Endothelial cell of umbilical vein (primary cell): ENCODE data around the gene CCNF. TPM values are rescaled to one million over a fixed set of nuclear protein-coding genes. Genes with fewer than 3 reads are reported as not detected.

ENCODE experiments used
- BruUV-seq: library from RNA; stranded (reverse); fragments of 400-500 nt; replicated peaks from 2 replicates; lab custom pipeline; 2021; lab: Mats Ljungman, UMichigan
- CTCF ChIA-PET: fragments of 300-600, 350-600 bp; sonication (Branson Sonifier 250); formaldehyde crosslinking; loops from one replicate; lab custom pipeline; 2021; ENCODE audit warnings: antibody characterized with exemption, inconsistent platforms; lab: Charles Lee
- POLR2A ChIA-PET: fragments of 300-600, 350-600 bp; sonication (Branson Sonifier 250); formaldehyde crosslinking; loops from one replicate; lab custom pipeline; 2021; ENCODE audit warnings: antibody characterized with exemption, inconsistent platforms; lab: Charles Lee
- DNase-seq: peaks from one replicate; pipeline ENCODE4 v3.0.0-alpha.2; 2011; ENCODE audit warnings: low read depth, low spot score
- FAIRE-seq: peaks from 2 replicates; lab custom pipeline; 2011; peaks lifted over from hg19 to GRCh38; lab: Jason Lieb, UNC
- H2AFZ ChIP-seq: 2 replicates; pipeline ENCODE4 v1.6.0; 2012; ENCODE audit warnings: low read depth, low read length, control low read depth, inconsistent platforms
- H3K27ac ChIP-seq: 2 replicates; pipeline ENCODE4 v1.5.1; 2011; ENCODE audit warnings: low read depth, mild to moderate bottlenecking, control low read depth, low read length, moderate library complexity; ENCODE audit not compliant: insufficient read depth
- H3K27me3 ChIP-seq, 2 experiments: 2 replicates each; pipeline versions ENCODE4 v1.6.0 to v1.6.1; 2011; ENCODE audit warnings: low read length in 2 of 2, mixed read lengths in 1 of 2; ENCODE audit not compliant: control insufficient read depth in 2 of 2, insufficient read depth in 2 of 2
- H3K36me3 ChIP-seq, 2 experiments: 2 replicates in 1 of 2; 3 replicates in 1 of 2; pipeline ENCODE4 v1.5.1; 2011; ENCODE audit warnings: low read length in 2 of 2, mild to moderate bottlenecking in 1 of 2, moderate library complexity in 1 of 2; ENCODE audit not compliant: control insufficient read depth in 2 of 2, insufficient read depth in 2 of 2; ENCODE audit errors: extremely low read depth in 1 of 2
- H3K4me1 ChIP-seq: 3 replicates; pipeline ENCODE4 v1.5.1; 2011; ENCODE audit warnings: mild to moderate bottlenecking, low read length; ENCODE audit not compliant: control insufficient read depth, insufficient read depth; ENCODE audit errors: extremely low read depth
- H3K4me2 ChIP-seq: 2 replicates; pipeline ENCODE4 v1.6.1; 2011; ENCODE audit warnings: low read length, control low read depth, mixed read lengths; ENCODE audit not compliant: insufficient read depth
- H3K4me3 ChIP-seq, 3 experiments: fragments of 200-600 bp in 1 of 3; sonication (generic), shearing (Covaris generic) in 1 of 3; replicated peaks in 1 of 3; 2 replicates each; pipeline ENCODE4 v1.5.1; 2011 to 2016; ENCODE audit warnings: control low read depth in 3 of 3, low read length in 3 of 3, mild to moderate bottlenecking in 2 of 3, inconsistent platforms in 1 of 3, low read depth in 1 of 3, moderate library complexity in 1 of 3; ENCODE audit not compliant: insufficient read depth in 1 of 3
- H3K79me2 ChIP-seq: 2 replicates; pipeline ENCODE4 v1.6.0; 2012; ENCODE audit warnings: low read length, inconsistent platforms; ENCODE audit not compliant: control insufficient read depth, insufficient read depth
- H3K9ac ChIP-seq: replicated peaks from 2 replicates; pipeline ENCODE3; 2011; ENCODE audit warnings: low read length, control low read depth; ENCODE audit not compliant: insufficient read depth; ENCODE audit errors: extremely low read depth
- H3K9me1 ChIP-seq: replicated peaks from 3 replicates; pipeline ENCODE4 v1.6.0; 2011; ENCODE audit warnings: mild to moderate bottlenecking, low read length; ENCODE audit not compliant: control insufficient read depth, insufficient read depth; ENCODE audit errors: extremely low read depth
- H3K9me3 ChIP-seq: replicated peaks from 2 replicates; pipeline ENCODE4 v1.5.1; 2012; ENCODE audit warnings: low read length, inconsistent platforms; ENCODE audit not compliant: control insufficient read depth, insufficient read depth
- H4K20me1 ChIP-seq: replicated peaks from 2 replicates; pipeline ENCODE3; 2011; ENCODE audit warnings: mild to moderate bottlenecking, low read length; ENCODE audit not compliant: control insufficient read depth, insufficient read depth; ENCODE audit errors: extremely low read depth
- EZH2 ChIP-seq: IDR thresholded peaks from 2 replicates; pipeline ENCODE4 v1.6.1; 2012; ENCODE audit warnings: borderline replicate concordance, low read depth, mild to moderate bottlenecking, moderate library complexity, low read length, inconsistent platforms; ENCODE audit not compliant: severe bottlenecking
- FOS ChIP-seq: IDR thresholded peaks from 2 replicates; pipeline ENCODE4 v1.6.1; 2011; ENCODE audit warnings: mild to moderate bottlenecking, low read length, moderate library complexity, borderline replicate concordance; ENCODE audit not compliant: insufficient read depth
- GATA2 ChIP-seq: IDR thresholded peaks from 2 replicates; pipeline ENCODE4 v1.7.0; 2011; ENCODE audit warnings: low read depth, mild to moderate bottlenecking, moderate library complexity, mixed read lengths, low read length; ENCODE audit not compliant: insufficient read length, insufficient read depth
- JUN ChIP-seq: IDR thresholded peaks from 2 replicates; pipeline ENCODE4 v1.6.1; 2011; ENCODE audit warnings: borderline replicate concordance, low read depth; ENCODE audit not compliant: insufficient read length, insufficient read depth
- MYC ChIP-seq: IDR thresholded peaks from one replicate; pipeline ENCODE4 v1.6.1; 2011; ENCODE audit warnings: mild to moderate bottlenecking, low read depth, low read length
- POLR2A ChIP-seq: IDR thresholded peaks from 2 replicates; pipeline ENCODE4 v1.6.1; 2012; ENCODE audit warnings: low read depth, mild to moderate bottlenecking, control low read depth, low read length
- POLR2AphosphoS5 ChIP-seq: IDR thresholded peaks from 2 replicates; pipeline ENCODE4 v1.6.1; 2012; ENCODE audit warnings: low read depth, mild to moderate bottlenecking, control low read depth, low read length, moderate library complexity; ENCODE audit not compliant: insufficient read depth
- dilution Hi-C: fragments of 300-500 bp; cut with MboI; formaldehyde crosslinking; loops from one replicate; pipeline ENCODE4 v1.15.0; 2019; ENCODE audit warnings: low sequenced_read_pairs; ENCODE audit not compliant: extremely low pct_ligation_motif_present
- intact Hi-C: fragments of 100-400 bp; cut with micrococcal nuclease; formaldehyde crosslinking; loops from one replicate; pipeline ENCODE4 v1.10.0; 2022
- polyA plus RNA-seq, 4 experiments: library from polyadenylated mRNA; depleted of rRNA in 3 of 4; stranded (reverse) in 3 of 4; unstranded in 1 of 4; fragments of >200 nt; gene quantifications; 2 replicates each; pipeline versions ENCODE4 v1.2.1 to v1.2.3, GENCODE V29; 2011 to 2012; ENCODE audit warnings: missing spikeins in 1 of 4
- total RNA-seq: library from RNA; stranded (reverse); gene quantifications from 2 replicates; pipeline ENCODE4 v1.2.3, GENCODE V29; 2021
- TF ChIP-seq, protein P1 (sequence below): IDR thresholded peaks from 2 replicates; pipeline ENCODE4 v1.6.1; 2011; ENCODE audit not compliant: insufficient read depth, insufficient read length
- TF ChIP-seq, protein P2 (sequence below), 2 donors: IDR thresholded peaks; 1 replicate in 1 of 2; 2 replicates in 1 of 2; pipeline ENCODE4 v1.5.1; 2011; ENCODE audit warnings: low read length in 2 of 2, mild to moderate bottlenecking in 2 of 2, moderate library complexity in 2 of 2, control low read depth in 1 of 2, inconsistent platforms in 1 of 2, low read depth in 1 of 2; ENCODE audit not compliant: insufficient read depth in 1 of 2; ENCODE audit errors: extremely low read depth in 1 of 2

The CCNF gene
- total and polyA plus RNA-seq, 2 donors (not counting 3 experiments of a cell fraction or from before 2014, with no cell fraction given): 13.9 to 48.9 TPM

DNA sequence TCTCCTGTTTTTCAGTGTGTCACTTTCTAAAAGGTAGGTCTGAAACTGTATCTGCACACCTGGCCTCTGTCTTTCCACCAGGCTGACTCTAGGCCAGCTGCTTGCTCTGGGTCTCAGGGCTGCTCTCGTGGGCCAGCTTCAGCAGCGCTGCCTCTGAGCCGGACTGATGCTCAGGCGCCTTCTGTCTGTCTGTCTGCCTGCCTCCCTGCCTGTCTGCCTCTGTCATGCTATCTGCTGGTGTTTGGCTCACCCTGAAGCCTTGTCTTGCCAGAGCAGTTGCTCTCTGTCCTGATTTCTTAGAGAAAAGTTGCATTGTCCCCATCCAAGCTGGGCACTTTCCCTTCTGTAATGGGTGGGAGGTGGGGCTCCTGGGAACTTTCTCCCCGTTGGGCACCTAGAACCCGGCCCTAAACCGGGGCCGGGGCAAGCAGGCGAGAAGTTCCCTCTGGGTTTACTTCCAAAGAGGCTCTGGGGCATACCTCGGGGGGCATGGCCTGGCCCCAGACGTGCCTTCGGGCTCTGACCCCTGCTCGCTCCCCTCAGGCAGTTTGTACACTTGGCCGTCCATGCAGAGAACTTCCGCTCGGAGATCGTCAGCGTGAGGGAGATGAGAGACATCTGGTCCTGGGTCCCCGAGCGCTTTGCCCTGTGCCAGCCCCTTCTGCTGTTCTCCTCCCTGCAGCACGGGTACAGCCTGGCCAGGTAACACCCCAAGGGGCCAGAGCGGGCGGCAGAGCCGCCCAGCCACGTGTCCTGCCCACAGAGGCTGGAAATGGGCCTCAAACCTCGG is 68.6 kb downstream of the CCNF start:
- Histone ChIP-seq H2AFZ (no peak overlapping the region), H3K27ac (no peak overlapping the region), H3K36me3 (peaks cover 0 to 16% of the 10 kb centered on the region in 2 experiments), H3K9me3 (no peaks in the 10 kb centered on the region), H3K4me1 (no peaks in the 10 kb centered on the region), H4K20me1 (no peaks in the 10 kb centered on the region), H3K4me3 (no peak overlapping the region), H3K27me3 (no peaks in the 10 kb centered on the region), H3K9ac (no peak overlapping the region), H3K4me2 (no peak overlapping the region), H3K79me2 (no peaks in the 10 kb centered on the region), H3K9me1 (no peaks in the 10 kb centered on the region)
- FAIRE-seq: no peak
- ChIA-PET POLR2A (no interaction called here), CTCF (no interaction called here)
- dilution Hi-C loops (no loop called here), intact Hi-C loops (no loop called here)
- TF ChIP-seq FOS (no peak), EZH2 (no peak), MYC (no peak), POLR2AphosphoS5 (no peak), JUN (no peak), POLR2A (no peak), GATA2 (no peak)
- TF ChIP-seq, protein P1, sequence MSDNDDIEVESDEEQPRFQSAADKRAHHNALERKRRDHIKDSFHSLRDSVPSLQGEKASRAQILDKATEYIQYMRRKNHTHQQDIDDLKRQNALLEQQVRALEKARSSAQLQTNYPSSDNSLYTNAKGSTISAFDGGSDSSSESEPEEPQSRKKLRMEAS: no peak
- TF ChIP-seq, protein P2, sequence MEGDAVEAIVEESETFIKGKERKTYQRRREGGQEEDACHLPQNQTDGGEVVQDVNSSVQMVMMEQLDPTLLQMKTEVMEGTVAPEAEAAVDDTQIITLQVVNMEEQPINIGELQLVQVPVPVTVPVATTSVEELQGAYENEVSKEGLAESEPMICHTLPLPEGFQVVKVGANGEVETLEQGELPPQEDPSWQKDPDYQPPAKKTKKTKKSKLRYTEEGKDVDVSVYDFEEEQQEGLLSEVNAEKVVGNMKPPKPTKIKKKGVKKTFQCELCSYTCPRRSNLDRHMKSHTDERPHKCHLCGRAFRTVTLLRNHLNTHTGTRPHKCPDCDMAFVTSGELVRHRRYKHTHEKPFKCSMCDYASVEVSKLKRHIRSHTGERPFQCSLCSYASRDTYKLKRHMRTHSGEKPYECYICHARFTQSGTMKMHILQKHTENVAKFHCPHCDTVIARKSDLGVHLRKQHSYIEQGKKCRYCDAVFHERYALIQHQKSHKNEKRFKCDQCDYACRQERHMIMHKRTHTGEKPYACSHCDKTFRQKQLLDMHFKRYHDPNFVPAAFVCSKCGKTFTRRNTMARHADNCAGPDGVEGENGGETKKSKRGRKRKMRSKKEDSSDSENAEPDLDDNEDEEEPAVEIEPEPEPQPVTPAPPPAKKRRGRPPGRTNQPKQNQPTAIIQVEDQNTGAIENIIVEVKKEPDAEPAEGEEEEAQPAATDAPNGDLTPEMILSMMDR (IDR thresholded peaks at IDR 0.05; ENCODE audit: extremely low read depth in 1 of 2, insufficient read depth in 1 of 2, low read depth in 1 of 2, low read length in 2 of 2): no peak
- DNase-seq: no peak
- no TSS peak for BruUV-seq
